ENCODE data around the gene CCM2.

Gene CCM2

GRCh38 chr7:44969701-44970522, 30.1 kb upstream of the CCM2 start:
- no peak for DNase-seq

DNA sequence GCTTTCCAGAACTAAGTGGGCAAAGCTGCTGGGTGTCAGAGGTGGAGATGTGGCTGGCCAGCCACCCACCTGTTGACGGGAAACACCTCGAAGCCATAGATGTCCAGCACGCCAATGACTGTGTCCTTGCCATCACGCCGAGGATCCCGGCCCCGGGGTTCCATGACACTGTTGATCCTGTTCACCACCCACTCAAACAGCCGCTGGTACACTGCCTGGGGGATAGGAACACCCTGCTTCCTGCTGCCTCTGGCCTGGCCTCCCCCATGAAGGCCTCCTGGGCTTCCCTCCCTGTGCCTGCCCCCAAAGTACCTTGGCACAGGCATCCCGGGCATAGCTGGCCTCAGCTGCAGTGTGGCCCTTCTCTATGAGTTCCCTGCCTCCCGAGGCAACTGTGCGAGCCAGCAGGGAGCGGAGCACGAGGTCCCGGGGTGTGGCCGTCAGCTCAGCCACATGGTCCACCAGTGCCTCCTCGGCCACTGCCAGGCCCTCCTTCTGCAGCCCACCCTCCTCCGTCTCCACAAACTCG, 29.4 kb upstream of the CCM2 start:
- DNase-seq, result no peak

DNA sequence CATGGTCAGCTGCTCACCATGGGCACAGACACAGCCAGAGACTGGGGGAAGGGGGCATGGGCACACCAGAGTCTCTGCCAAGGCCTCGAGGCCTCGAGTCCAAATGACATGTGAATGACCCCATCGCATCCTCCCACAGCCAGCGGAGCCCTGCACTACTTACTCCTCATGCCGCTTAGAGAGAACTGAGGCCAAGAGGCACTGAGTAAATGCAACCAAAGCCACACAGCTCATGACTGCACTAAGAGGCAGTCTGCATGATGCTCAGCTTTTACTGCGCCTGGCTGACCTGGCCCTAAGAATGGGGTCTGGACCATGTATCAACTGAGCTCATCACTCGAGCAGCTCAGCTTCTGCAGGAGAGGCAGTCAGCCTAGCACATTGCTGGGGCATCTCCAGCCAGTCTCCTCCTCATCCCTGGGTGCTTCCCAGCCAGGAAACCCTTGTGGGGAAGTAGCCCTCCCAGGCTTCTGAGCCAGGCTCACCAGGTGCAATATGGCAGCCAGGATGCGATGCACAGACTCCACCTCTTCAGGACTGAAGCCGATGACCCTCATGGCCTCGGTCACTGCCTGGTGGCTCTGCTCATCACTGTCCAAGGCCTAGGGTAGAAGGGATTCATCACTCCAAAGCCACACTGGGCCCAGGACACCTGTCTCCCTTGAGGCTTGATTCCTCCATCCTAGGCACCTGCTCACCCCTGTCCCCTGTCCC, 28.7 kb upstream of the CCM2 start:
- DNase-seq, result no peak

DNA sequence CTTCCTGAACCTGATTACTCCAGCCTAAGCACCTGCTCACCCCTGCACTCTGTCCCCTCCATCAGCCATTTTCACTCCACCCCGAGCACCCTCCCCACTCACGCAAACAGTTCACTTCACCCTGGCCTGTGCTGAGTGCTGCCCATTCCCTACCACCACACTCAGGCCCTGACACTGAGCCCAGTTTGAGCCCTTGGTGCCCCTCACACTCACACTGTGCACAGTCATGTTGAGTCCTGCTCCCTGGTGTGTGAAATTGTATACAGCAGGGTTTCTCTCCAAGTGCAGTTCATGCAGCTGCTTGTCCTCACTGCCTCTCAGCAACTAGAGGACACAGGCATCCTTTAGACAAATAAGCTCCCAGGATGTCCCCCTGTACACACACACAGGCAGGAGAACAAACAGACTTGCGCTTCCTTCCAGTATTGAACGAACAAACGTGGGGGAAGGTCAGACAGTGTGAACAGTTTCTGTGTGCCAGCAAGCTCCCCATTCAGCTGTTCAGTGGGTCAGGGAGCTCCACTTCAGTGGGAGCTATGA, 28.0 kb upstream of the CCM2 start:
- no peak for DNase-seq

DNA sequence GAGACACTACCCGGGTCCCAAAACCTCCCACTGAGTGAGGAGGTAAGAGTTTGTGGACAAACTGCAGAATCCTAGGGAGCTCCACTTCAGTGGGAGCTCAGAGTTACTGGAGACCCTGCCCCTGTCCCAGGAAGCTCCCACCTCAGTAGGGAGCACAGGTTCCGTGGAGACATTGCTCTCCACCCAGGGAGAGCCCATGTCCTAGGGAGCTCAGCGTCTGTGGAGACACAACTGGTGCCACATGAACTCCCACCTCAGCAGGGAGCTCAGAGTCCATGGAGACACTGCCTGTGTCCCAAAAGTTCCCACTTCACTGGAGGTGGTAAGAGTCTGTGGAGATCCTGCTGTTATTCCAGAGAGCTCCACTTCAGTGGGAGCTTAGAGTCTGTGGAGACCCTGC, 27.4 kb upstream of the CCM2 start:
- no peak for DNase-seq

DNA sequence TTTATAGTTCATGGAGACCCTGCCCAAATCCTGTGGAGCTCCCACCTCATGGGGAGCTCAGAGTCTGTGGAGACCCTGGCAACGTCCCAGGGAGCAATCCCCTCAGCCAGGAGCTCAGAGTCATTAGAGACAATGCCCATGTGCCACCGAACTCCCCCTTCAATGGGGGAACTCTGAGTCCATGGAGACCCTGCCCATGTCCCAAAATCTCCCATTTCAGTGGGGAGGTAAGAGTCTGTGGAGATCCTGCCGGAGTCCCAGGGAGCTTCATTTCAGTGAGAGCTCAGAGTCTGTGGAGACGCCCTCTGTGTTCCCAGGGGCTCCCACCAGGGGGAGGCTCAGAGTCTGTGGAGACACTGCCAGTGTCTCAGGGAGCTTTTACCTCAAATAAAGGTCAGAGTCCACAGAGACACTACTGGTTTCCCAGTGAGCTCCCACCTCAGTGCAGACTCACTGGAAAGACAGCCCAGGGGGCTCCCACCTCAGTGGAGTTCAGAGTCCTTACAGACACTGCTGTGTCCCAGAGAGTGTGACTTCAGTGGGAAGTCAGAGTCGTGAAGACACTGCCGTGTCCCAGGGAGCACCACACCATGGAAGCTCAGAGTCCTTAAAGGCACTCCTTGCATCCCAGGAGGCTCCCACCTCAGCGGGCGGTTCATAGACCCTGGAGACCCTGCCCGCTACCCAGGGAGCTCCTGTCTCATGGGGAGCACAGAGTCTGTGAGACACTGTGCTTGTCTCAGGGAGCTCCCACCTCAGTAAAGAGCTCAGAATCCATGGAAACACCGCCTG, 26.2 kb upstream of the CCM2 start:
- DNase-seq, result peak in 1 of 2 experiments; percentile 27

GRCh38 chr7:44974549-44974948, 25.5 kb upstream of the CCM2 start:
- DNase-seq, result no peak

- no peak for DNase-seq
Measured at GRCh38 chr7:44975331-44976039, 24.5 kb upstream of the CCM2 start.

DNA sequence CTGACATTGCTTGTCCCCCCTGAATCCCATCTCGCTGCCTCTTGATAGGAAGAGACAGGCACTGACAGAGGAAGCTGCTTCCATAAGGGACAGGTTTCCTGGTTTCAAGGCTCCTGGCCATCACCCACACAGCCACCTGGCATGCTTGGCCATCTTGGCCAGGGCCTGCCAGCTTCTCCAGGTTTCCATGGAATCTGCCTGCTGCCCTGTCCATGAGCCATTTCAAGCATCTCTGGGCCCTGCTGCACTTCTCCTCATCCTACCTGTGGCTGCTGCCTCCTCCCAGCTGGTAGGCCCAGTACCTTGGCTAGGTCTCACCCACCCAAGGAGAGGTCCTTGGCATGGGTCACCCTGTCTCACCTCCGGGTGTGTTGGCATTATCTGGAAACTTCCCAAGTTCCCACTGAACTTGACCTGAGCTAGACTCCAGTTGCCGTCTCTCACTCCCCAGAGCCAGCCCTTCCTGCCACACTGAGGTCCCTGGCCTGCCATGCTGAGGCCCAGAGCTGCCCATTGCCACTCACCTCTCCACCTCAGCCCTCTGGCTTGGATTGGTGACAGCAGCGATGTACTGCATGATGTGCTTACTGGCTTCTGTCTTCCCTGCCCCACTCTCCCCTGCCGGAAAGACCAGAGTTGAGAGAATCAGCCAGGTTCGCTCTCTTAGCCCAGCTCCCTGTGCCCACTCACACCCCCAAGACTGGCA, 23.8 kb upstream of the CCM2 start:
- no peak for DNase-seq

DNA sequence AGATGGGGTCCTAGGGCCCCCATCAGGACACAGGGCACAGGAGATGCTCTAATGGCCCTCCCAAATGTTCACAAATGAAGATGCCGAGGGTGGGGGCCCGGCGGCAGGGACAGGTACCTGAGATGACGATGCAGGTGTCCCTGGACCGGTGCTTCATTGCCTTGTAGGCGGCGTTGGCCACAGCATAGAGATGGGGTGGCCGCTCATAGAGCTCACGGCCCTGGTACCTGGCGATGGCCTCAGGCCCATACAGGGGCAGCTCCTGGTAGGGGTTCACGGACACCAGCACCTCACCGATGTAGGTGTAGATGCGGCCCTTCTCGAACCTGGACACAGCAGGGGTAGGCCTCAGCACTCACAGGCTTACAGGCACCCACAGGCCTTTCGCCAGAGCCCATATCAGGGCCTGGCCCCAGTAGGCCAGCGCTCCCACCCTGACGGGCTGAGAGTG, 23.2 kb upstream of the CCM2 start:
- DNase-seq, result no peak

GRCh38 chr7:44977304-44977958, 22.6 kb upstream of the CCM2 start:
- DNase-seq, result no peak

- no peak for DNase-seq
Measured at GRCh38 chr7:44977959-44978335, 22.1 kb upstream of the CCM2 start.

GRCh38 chr7:44978511-44979366, 21.3 kb upstream of the CCM2 start, which contains the start of gene MYO1G:
Gene MYO1G (minus strand): TSS chr7:44979015. CDS start chr7:44978961, 54 bp downstream.
- DNase-seq, result no peak

DNA sequence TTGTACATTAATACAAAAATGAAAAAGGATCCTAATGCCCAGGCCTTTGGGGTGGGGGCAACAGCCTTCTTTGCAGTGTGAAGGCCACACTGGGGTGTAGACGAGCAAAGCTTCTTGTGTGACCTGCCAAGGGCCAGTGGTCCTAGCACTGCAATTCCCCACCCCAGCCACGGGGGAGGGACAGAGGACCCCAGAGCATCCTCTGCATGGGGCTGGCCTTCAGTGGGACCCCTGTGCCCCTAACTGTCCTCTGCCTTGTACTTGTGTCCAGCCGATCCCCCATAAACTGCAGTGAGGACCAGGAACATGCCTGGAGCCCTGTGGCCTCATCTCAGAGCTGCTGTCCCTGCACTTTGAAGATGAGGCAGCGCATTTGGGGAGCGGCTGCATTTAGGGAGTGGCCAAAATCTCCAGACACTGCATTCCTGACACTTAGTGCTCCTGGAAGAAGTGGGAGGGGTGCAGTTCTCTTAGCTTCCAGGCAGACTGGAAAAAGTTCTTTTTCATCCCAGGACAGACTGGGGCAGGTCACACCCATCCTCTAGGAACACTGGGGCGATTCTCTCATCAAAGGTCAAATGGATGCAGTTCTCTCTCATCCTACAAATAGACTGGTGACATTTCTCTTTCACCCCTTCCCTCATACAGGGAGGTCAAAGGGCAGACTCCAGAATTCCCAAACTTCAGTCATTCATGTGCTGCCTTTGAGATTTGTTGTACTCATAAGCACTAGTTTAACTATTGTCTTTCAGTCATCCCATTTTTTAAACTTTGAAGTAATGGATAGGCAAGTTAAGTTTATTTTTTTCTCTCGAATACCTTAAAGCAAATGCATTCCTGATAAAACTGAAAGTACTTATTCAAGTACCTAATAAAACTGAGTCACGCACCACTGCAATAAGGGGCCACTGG, 20.3 kb upstream of the CCM2 start:
- DNase-seq, result no peak

DNA sequence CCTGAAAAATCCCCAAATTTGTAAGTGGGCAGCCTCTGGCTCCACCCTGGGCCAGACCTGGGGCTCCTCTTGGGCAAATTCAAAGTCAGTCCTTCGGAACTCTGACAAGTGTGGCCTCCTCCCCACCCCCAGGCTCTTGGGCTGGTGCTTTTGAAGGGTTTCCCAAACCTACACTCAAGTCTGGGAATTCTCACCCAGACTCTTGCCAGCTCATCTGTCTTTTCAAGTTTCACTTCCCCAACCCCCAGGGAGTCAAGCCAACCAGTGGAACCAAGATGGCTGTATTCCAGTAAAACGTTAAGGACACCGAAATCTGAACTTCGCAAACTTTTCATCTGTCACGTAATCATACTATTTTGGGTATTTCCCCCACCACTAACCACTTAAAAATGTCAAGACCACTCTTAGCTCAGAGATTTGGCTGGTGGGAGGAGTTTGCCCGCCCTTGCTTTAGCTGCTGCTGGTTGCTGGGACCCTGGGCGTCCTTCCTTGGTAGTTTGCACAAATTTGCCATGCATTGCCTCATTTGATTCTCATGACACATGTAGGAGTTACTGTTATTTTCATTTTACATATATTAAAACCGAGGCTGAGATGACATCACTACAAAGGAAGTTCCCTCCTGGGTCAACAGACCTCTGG, 19.5 kb upstream of the CCM2 start:
- no peak for DNase-seq

DNA sequence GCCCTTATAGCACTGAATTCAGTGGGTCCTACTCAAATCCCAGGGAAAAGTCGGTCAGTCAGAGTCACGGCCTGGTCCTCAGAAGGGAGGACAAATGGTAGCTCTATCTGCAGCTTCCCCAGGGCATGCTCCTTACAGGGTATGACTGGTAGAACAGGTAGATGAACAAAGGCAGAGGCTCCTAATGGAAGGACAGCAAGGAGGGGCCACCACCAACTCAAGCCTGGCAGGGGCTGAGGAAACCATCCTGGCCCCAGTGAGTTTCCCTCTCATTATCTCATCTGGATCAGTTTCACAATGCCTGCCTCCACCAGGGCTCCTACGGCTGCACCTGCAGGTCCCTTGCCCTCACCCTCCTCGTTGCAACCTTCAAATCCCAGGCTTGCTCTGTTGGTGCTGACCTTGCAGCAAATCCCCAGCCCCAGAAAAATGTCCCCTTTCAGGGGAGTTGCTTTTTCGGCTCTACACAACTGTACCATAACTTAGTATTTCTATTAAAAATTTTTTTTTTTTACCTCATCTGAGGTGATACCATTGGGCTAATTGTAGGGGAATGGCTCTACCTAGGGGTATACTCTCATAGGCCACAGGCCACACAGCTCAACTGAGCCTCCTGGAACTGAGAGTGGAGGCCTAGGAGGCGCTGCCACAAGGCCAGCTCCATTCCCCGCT, 18.8 kb upstream of the CCM2 start:
- no peak for DNase-seq

- no peak for DNase-seq
Measured at GRCh38 chr7:44982535-44982923, 17.5 kb upstream of the CCM2 start.

GRCh38 chr7:44982970-44983369, 17.0 kb upstream of the CCM2 start:
- no peak for DNase-seq

Measured in NCI-H446 (cell line).